ENCODE data around the gene AFAP1L1.

DNA sequence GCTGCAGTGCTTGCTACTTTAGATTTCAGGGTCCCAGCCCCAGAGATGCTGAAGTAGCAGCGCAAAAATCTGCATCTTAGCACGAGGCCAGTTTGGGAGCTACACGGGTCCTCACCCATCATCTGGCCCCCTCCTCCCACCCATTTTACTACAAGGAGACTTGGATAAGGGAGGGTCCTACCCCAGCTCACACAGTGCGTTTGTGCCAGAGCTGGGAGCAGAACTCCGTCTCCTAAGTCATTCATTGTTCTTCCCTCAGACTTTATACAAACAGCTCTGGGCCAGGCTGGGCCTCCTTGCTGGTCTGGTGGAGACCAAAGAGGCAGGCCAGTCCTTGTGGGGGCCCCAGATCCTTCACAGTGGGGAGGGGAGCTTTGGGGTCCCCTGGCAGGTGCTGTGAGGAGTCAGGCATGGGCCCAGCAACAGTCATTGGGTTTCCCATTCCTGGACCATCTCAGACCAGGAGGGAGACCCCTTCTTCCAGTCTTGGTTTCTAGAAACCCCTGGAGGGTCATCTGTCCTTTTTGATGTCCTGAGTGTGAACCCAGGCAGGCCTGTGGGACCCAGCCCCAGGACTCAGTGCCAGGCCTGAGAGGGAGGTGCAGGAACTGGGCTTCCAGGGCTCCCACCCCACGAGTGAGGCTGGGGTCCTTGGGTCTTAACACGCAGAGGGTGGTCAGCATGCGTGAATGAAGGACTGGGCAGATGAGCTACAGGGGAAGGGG is 109.8 kb downstream of the AFAP1L1 start:
- TF ChIP-seq CTCF (IDR thresholded peaks at IDR 0.05) (no peak), ZFX (IDR thresholded peaks at IDR 0.05; ENCODE audit: borderline replicate concordance) (no peak)
